Endothelial cell of umbilical vein (primary cell): ENCODE measurements around the gene ITPRID2. TPM values are rescaled to one million over a fixed set of nuclear protein-coding genes. Genes with fewer than 3 reads are reported as not detected.

Experiments
- BruUV-seq: library from RNA; stranded (reverse); fragments of 400-500 nt; replicated peaks from 2 replicates; lab custom pipeline; 2021; lab: Mats Ljungman, UMichigan
- CTCF ChIA-PET: fragments of 300-600, 350-600 bp; sonication (Branson Sonifier 250); formaldehyde crosslinking; loops from one replicate; lab custom pipeline; 2021; ENCODE audit warnings: antibody characterized with exemption, inconsistent platforms; lab: Charles Lee
- POLR2A ChIA-PET: fragments of 300-600, 350-600 bp; sonication (Branson Sonifier 250); formaldehyde crosslinking; loops from one replicate; lab custom pipeline; 2021; ENCODE audit warnings: antibody characterized with exemption, inconsistent platforms; lab: Charles Lee
- DNase-seq: peaks from one replicate; pipeline ENCODE4 v3.0.0-alpha.2; 2011; ENCODE audit warnings: low read depth, low spot score
- FAIRE-seq: peaks from 2 replicates; lab custom pipeline; 2011; peaks lifted over from hg19 to GRCh38; lab: Jason Lieb, UNC
- H2AFZ ChIP-seq: 2 replicates; pipeline ENCODE4 v1.6.0; 2012; ENCODE audit warnings: low read depth, low read length, control low read depth, inconsistent platforms
- H3K27ac ChIP-seq: 2 replicates; pipeline ENCODE4 v1.5.1; 2011; ENCODE audit warnings: low read depth, mild to moderate bottlenecking, control low read depth, low read length, moderate library complexity; ENCODE audit not compliant: insufficient read depth
- H3K27me3 ChIP-seq, 2 experiments: 2 replicates each; pipeline versions ENCODE4 v1.6.0 to v1.6.1; 2011; ENCODE audit warnings: low read length in 2 of 2, mixed read lengths in 1 of 2; ENCODE audit not compliant: control insufficient read depth in 2 of 2, insufficient read depth in 2 of 2
- H3K36me3 ChIP-seq, 2 experiments: 2 replicates in 1 of 2; 3 replicates in 1 of 2; pipeline ENCODE4 v1.5.1; 2011; ENCODE audit warnings: low read length in 2 of 2, mild to moderate bottlenecking in 1 of 2, moderate library complexity in 1 of 2; ENCODE audit not compliant: control insufficient read depth in 2 of 2, insufficient read depth in 2 of 2; ENCODE audit errors: extremely low read depth in 1 of 2
- H3K4me1 ChIP-seq: 3 replicates; pipeline ENCODE4 v1.5.1; 2011; ENCODE audit warnings: mild to moderate bottlenecking, low read length; ENCODE audit not compliant: control insufficient read depth, insufficient read depth; ENCODE audit errors: extremely low read depth
- H3K4me2 ChIP-seq: 2 replicates; pipeline ENCODE4 v1.6.1; 2011; ENCODE audit warnings: low read length, control low read depth, mixed read lengths; ENCODE audit not compliant: insufficient read depth
- H3K4me3 ChIP-seq, 3 experiments: fragments of 200-600 bp in 1 of 3; sonication (generic), shearing (Covaris generic) in 1 of 3; replicated peaks in 1 of 3; 2 replicates each; pipeline ENCODE4 v1.5.1; 2011 to 2016; ENCODE audit warnings: control low read depth in 3 of 3, low read length in 3 of 3, mild to moderate bottlenecking in 2 of 3, inconsistent platforms in 1 of 3, low read depth in 1 of 3, moderate library complexity in 1 of 3; ENCODE audit not compliant: insufficient read depth in 1 of 3
- H3K79me2 ChIP-seq: 2 replicates; pipeline ENCODE4 v1.6.0; 2012; ENCODE audit warnings: low read length, inconsistent platforms; ENCODE audit not compliant: control insufficient read depth, insufficient read depth
- H3K9ac ChIP-seq: replicated peaks from 2 replicates; pipeline ENCODE3; 2011; ENCODE audit warnings: low read length, control low read depth; ENCODE audit not compliant: insufficient read depth; ENCODE audit errors: extremely low read depth
- H3K9me1 ChIP-seq: replicated peaks from 3 replicates; pipeline ENCODE4 v1.6.0; 2011; ENCODE audit warnings: mild to moderate bottlenecking, low read length; ENCODE audit not compliant: control insufficient read depth, insufficient read depth; ENCODE audit errors: extremely low read depth
- H3K9me3 ChIP-seq: replicated peaks from 2 replicates; pipeline ENCODE4 v1.5.1; 2012; ENCODE audit warnings: low read length, inconsistent platforms; ENCODE audit not compliant: control insufficient read depth, insufficient read depth
- H4K20me1 ChIP-seq: replicated peaks from 2 replicates; pipeline ENCODE3; 2011; ENCODE audit warnings: mild to moderate bottlenecking, low read length; ENCODE audit not compliant: control insufficient read depth, insufficient read depth; ENCODE audit errors: extremely low read depth
- CTCF ChIP-seq, 2 donors: IDR thresholded peaks; 1 replicate in 1 of 2; 2 replicates in 1 of 2; pipeline ENCODE4 v1.5.1; 2011; ENCODE audit warnings: low read length in 2 of 2, mild to moderate bottlenecking in 2 of 2, moderate library complexity in 2 of 2, control low read depth in 1 of 2, inconsistent platforms in 1 of 2, low read depth in 1 of 2; ENCODE audit not compliant: insufficient read depth in 1 of 2; ENCODE audit errors: extremely low read depth in 1 of 2
- EZH2 ChIP-seq: IDR thresholded peaks from 2 replicates; pipeline ENCODE4 v1.6.1; 2012; ENCODE audit warnings: borderline replicate concordance, low read depth, mild to moderate bottlenecking, moderate library complexity, low read length, inconsistent platforms; ENCODE audit not compliant: severe bottlenecking
- FOS ChIP-seq: IDR thresholded peaks from 2 replicates; pipeline ENCODE4 v1.6.1; 2011; ENCODE audit warnings: mild to moderate bottlenecking, low read length, moderate library complexity, borderline replicate concordance; ENCODE audit not compliant: insufficient read depth
- GATA2 ChIP-seq: IDR thresholded peaks from 2 replicates; pipeline ENCODE4 v1.7.0; 2011; ENCODE audit warnings: low read depth, mild to moderate bottlenecking, moderate library complexity, mixed read lengths, low read length; ENCODE audit not compliant: insufficient read length, insufficient read depth
- JUN ChIP-seq: IDR thresholded peaks from 2 replicates; pipeline ENCODE4 v1.6.1; 2011; ENCODE audit warnings: borderline replicate concordance, low read depth; ENCODE audit not compliant: insufficient read length, insufficient read depth
- MAX ChIP-seq: IDR thresholded peaks from 2 replicates; pipeline ENCODE4 v1.6.1; 2011; ENCODE audit not compliant: insufficient read depth, insufficient read length
- MYC ChIP-seq: IDR thresholded peaks from one replicate; pipeline ENCODE4 v1.6.1; 2011; ENCODE audit warnings: mild to moderate bottlenecking, low read depth, low read length
- POLR2A ChIP-seq: IDR thresholded peaks from 2 replicates; pipeline ENCODE4 v1.6.1; 2012; ENCODE audit warnings: low read depth, mild to moderate bottlenecking, control low read depth, low read length
- POLR2AphosphoS5 ChIP-seq: IDR thresholded peaks from 2 replicates; pipeline ENCODE4 v1.6.1; 2012; ENCODE audit warnings: low read depth, mild to moderate bottlenecking, control low read depth, low read length, moderate library complexity; ENCODE audit not compliant: insufficient read depth
- dilution Hi-C: fragments of 300-500 bp; cut with MboI; formaldehyde crosslinking; loops from one replicate; pipeline ENCODE4 v1.15.0; 2019; ENCODE audit warnings: low sequenced_read_pairs; ENCODE audit not compliant: extremely low pct_ligation_motif_present
- intact Hi-C: fragments of 100-400 bp; cut with micrococcal nuclease; formaldehyde crosslinking; loops from one replicate; pipeline ENCODE4 v1.10.0; 2022
- polyA plus RNA-seq, 4 experiments: library from polyadenylated mRNA; depleted of rRNA in 3 of 4; stranded (reverse) in 3 of 4; unstranded in 1 of 4; fragments of >200 nt; gene quantifications; 2 replicates each; pipeline versions ENCODE4 v1.2.1 to v1.2.3, GENCODE V29; 2011 to 2012; ENCODE audit warnings: missing spikeins in 1 of 4
- total RNA-seq: library from RNA; stranded (reverse); gene quantifications from 2 replicates; pipeline ENCODE4 v1.2.3, GENCODE V29; 2021

ITPRID2 gene
- total and polyA plus RNA-seq, 2 donors (not counting 3 experiments of a cell fraction or from before 2014, with no cell fraction given), result 37.6 to 272 TPM

GRCh38 chr2:181937473-181937872, 45.9 kb downstream of the ITPRID2 start:
- intact Hi-C loops (no loop called here), dilution Hi-C loops (no loop called here)
- no peak overlapping the region for H3K9ac ChIP-seq
- no peaks in the 10 kb centered on the region for H3K9me1 ChIP-seq
- ChIA-PET POLR2A (no interaction called here), CTCF (interaction anchor here (0.9 to 4.4 kb wide), 8 partner anchors 10 to 222 kb away, joined by 3 to 22 read pairs (median 4); no protein-coding TSS in a partner anchor)
- TF ChIP-seq POLR2A (no peak), EZH2 (no peak), MAX (no peak), MYC (no peak), POLR2AphosphoS5 (no peak), CTCF (IDR thresholded peaks at IDR 0.05; ENCODE audit: extremely low read depth in 1 of 2, insufficient read depth in 1 of 2, low read depth in 1 of 2, low read length in 2 of 2) (no peak), GATA2 (no peak), FOS (no peak), JUN (no peak)
- no peak overlapping the region for H3K27ac ChIP-seq
- H4K20me1 ChIP-seq, result no peaks in the 10 kb centered on the region
- H3K36me3 ChIP-seq, result no peaks in the 10 kb centered on the region
- H3K27me3 ChIP-seq, result no peaks in the 10 kb centered on the region
- H3K9me3 ChIP-seq, result no peaks in the 10 kb centered on the region
- H3K4me2 ChIP-seq, result no peak overlapping the region
- no peaks in the 10 kb centered on the region for H3K4me1 ChIP-seq
- no TSS peak for BruUV-seq
- FAIRE-seq (no peak), DNase-seq (no peak)
- no peak overlapping the region for H3K4me3 ChIP-seq
- no peaks in the 10 kb centered on the region for H3K79me2 ChIP-seq
- no peak overlapping the region for H2AFZ ChIP-seq
